Activated B cell treated with CpG ODN at 0.5 μM for 24 hours (primary cell): ENCODE data around the gene PHGDH. TPM values are rescaled to one million over a fixed set of nuclear protein-coding genes. Genes with fewer than 3 reads are reported as not detected.

Experiments
- ATAC-seq: fragments of 200-7000 bp; cut with Tn5 transposase; one replicate; pipeline ENCODE4 v1.10.0; 2021; ENCODE audit warnings: low read depth, mild to moderate bottlenecking, moderate library complexity
- CTCF ChIA-PET: fragments of 350-600 bp; sonication (Branson Sonifier 250); formaldehyde crosslinking; loops from one replicate; lab custom pipeline; 2021; ENCODE audit warnings: antibody characterized with exemption; lab: Charles Lee
- POLR2A ChIA-PET: fragments of 350-600 bp; sonication (Branson Sonifier 250); formaldehyde crosslinking; loops from one replicate; lab custom pipeline; 2021; ENCODE audit warnings: antibody characterized with exemption; lab: Charles Lee
- DNase-seq: peaks from one replicate; pipeline ENCODE4 v3.0.0; 2022
- H3K27ac Mint-ChIP-seq: one replicate; pipeline ENCODE4 v1.8.0; 2020; ENCODE audit warnings: mixed read lengths
- H3K27me3 Mint-ChIP-seq: one replicate; pipeline ENCODE4 v1.8.0; 2021; ENCODE audit warnings: mixed read lengths
- H3K36me3 Mint-ChIP-seq: one replicate; pipeline ENCODE4 v1.8.0; 2021; ENCODE audit warnings: low read depth, mixed read lengths
- H3K4me1 Mint-ChIP-seq: one replicate; pipeline ENCODE4 v1.8.0; 2021; ENCODE audit warnings: mixed read lengths
- H3K4me3 Mint-ChIP-seq: one replicate; pipeline ENCODE4 v1.8.0; 2020; ENCODE audit warnings: mild to moderate bottlenecking, mixed read lengths
- H3K9me3 Mint-ChIP-seq: one replicate; pipeline ENCODE4 v1.8.0; 2020; ENCODE audit warnings: mixed read lengths
- CTCF ChIP-seq: fragments of 200-600 bp; IDR thresholded peaks from one replicate; pipeline ENCODE4 v1.8.0; 2022; ENCODE audit warnings: antibody characterized with exemption, mild to moderate bottlenecking
- intact Hi-C: fragments of 100-400 bp; cut with micrococcal nuclease; formaldehyde crosslinking; loops from one replicate; pipeline ENCODE4 v1.15.1; 2024
- total RNA-seq: library from RNA; stranded (reverse); gene quantifications from 2 replicates; pipeline ENCODE4 v1.2.3, GENCODE V29; 2022

Gene PHGDH
- total RNA-seq, 1 donor from 2014 or later: 51.6 TPM

DNA sequence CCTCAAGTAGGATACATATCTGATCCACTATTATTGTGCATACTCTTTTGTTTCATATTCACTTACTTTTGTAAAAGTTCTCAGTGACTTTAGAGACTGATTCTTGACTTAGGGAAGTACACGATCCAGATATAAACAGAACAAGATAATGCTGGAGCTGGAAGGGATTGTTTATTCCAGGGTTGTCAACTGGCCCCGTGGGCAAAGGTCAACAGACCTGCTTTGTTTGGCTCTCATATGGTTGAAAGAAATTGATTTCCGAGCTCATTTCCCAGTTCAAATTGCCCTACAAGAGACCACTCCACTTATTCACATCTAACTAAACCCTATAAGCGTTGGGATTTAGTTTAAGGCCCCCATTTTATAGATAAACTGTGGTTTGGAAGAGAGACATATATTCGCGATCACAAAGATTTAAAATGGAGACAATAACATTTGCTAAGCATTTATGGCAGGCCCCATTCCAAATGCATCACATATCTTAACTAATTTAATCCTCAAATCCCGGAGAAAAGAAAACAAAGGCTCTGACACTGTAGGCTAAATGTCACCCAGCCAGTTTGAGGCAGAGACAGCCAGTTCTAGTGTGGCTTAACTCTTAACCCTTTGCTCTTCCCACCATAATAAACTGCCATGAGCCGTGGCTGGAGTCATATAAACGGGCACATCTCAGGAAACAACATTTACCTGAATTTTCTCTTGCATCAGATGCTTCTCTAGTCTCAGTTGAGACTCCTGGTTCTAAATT is 78.9 kb downstream of the PHGDH start:
- no peak overlapping the region for H3K4me3 Mint-ChIP-seq
- CTCF ChIA-PET: no interaction called here

DNA sequence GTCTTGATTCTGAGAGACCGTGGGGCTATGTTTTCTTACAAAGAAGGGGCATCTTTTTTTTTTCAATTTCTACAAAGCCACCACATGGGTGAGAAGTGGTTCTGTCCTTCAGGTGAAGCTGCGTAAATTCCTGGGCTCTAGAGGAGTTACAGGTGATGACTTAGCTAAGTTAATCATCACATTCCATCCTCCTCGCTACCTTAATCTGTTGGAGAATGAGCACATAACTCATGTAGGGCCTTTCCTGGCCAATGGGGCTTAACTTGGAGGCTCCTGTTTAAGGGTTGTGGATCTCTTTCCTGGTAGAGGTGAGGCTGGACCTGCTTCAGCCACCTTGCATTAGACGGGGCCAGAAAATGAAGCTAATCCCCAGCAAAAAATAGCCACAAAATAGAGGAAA is 79.6 kb downstream of the PHGDH start:
- H3K9me3 Mint-ChIP-seq: no peaks in the 10 kb centered on the region

More for the DNA sequence above, 78.9 kb downstream of the PHGDH start:
- peaks cover 17% of the 10 kb centered on the region for H3K27me3 Mint-ChIP-seq
- DNase-seq (no peak), ATAC-seq (no peak)
- no peak overlapping the region for H3K27ac Mint-ChIP-seq
- POLR2A ChIA-PET: no interaction called here
- intact Hi-C loops: no loop called here
- H3K4me1 Mint-ChIP-seq: no peaks in the 10 kb centered on the region
- H3K36me3 Mint-ChIP-seq: no peaks in the 10 kb centered on the region
- no peaks in the 10 kb centered on the region for H3K9me3 Mint-ChIP-seq
- TF ChIP-seq CTCF: no peak

More for the DNA sequence above, 79.6 kb downstream of the PHGDH start:
- CTCF ChIA-PET: no interaction called here
- H3K4me1 Mint-ChIP-seq: no peaks in the 10 kb centered on the region
- H3K27ac Mint-ChIP-seq: no peak overlapping the region
- POLR2A ChIA-PET: no interaction called here
- no peak for TF ChIP-seq CTCF
- H3K36me3 Mint-ChIP-seq: no peaks in the 10 kb centered on the region
- intact Hi-C loops: no loop called here
- DNase-seq (no peak), ATAC-seq (no peak)
- H3K4me3 Mint-ChIP-seq: no peak overlapping the region
- peaks cover 14% of the 10 kb centered on the region for H3K27me3 Mint-ChIP-seq

Other genes with a start within 250 kb of the PHGDH start
- gene HSD3B1, start 204.7 kb upstream of the PHGDH start, total RNA-seq: not detected in 2 replicates
- 0.07 TPM in 1 of 2 replicates, not detected in the other for gene ZNF697, start 63.7 kb upstream of the PHGDH start, total RNA-seq
- not detected in 2 replicates for gene HMGCS2, start 57.0 kb downstream of the PHGDH start, total RNA-seq
- not detected in 2 replicates for gene REG4, start 99.5 kb downstream of the PHGDH start, total RNA-seq
- not detected in 2 replicates for gene ADAM30, start 184.6 kb downstream of the PHGDH start, total RNA-seq